ENCODE measurements around the gene EBF4.

- TF ChIP-seq CTCF (IDR thresholded peaks at IDR 0.05; ENCODE audit: low read depth, low read length) (no peak), EZH2phosphoT487 (IDR thresholded peaks at IDR 0.05; ENCODE audit: low read depth) (no peak)
These were observed 70.1 kb downstream of the EBF4 start for GRCh38 chr20:2762578-2763131.
